SK-N-MC (cell line): Measurements from ENCODE around the gene ENG.
"Not testable (repeated sequence)": the region's sequence is repeated elsewhere in the genome, so short reads cannot be mapped to it uniquely, and the experiment has no call there.

ENCODE experiments used
- DNase-seq: peaks from one replicate; pipeline ENCODE4 v3.0.0-alpha.2; 2011; ENCODE audit warnings: low read depth, low spot score
- H3K27ac ChIP-seq: fragments of 200-600 bp; sonication (generic); 2 replicates; pipeline ENCODE4 v1.5.1; 2016; ENCODE audit warnings: mixed run types
- H3K36me3 ChIP-seq: fragments of 200-600 bp; sonication (generic); 2 replicates; pipeline ENCODE4 v1.6.1; 2017; ENCODE audit warnings: antibody characterized with exemption, low read length, mixed read lengths; ENCODE audit not compliant: insufficient read depth
- H3K4me3 ChIP-seq: fragments of 200-600 bp; sonication (generic); 2 replicates; pipeline ENCODE4 v1.5.1; 2016
- H3K9ac ChIP-seq: fragments of 200-600 bp; sonication (generic); 2 replicates; pipeline ENCODE4 v1.8.0; 2017; ENCODE audit warnings: mixed run types, mixed read lengths; ENCODE audit not compliant: insufficient read length
- H3K9me3 ChIP-seq: fragments of 200-600 bp; sonication (generic); 2 replicates; pipeline ENCODE4 v1.6.1; 2017; ENCODE audit warnings: low read depth, mild to moderate bottlenecking, antibody characterized with exemption, low read length, moderate library complexity, mixed read lengths
- EZH2 ChIP-seq: fragments of 200-600 bp; sonication (generic); IDR thresholded peaks from one replicate; pipeline ENCODE4 v1.6.1; 2017; ENCODE audit warnings: antibody characterized with exemption
- FOXP2 ChIP-seq: optimal IDR thresholded peaks from 2 replicates; pipeline ENCODE3; 2011; ENCODE audit warnings: mild to moderate bottlenecking, moderate library complexity; ENCODE audit not compliant: insufficient read depth; ENCODE audit errors: extremely low read length, control extremely low read depth
- POLR2AphosphoS5 ChIP-seq: IDR thresholded peaks from 2 replicates; pipeline ENCODE4 v1.6.1; 2012; ENCODE audit warnings: mild to moderate bottlenecking, low read depth, low read length, borderline replicate concordance

ENG gene

DNA sequence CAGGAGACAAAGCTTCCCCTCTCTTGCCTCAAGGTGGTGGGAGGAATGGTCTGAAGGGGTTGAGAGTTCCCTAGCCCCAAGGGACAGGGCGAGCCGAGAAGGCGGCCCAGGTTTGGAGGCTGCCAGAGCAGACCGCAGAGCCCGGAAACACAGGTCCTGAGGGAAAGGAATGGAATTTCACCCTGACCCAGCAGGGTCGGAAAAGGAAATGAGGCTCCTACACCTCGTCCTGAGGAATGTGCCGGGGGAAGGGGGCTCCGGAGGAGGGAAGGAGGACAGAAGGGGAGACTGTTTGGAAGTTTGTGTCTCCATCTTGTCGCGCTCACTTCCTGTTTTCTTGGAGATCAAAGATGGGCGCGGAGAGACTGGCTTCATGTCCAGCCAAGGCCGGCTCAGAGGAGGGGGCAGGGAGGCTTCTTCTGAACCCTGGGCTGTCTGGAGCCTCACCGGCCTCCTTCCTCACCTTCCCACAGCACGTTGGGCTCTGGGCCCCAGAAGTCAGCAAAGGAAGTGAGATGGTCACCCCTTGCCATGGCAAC is 9.6 kb downstream of the ENG start:
- H3K4me3 ChIP-seq, result no peak overlapping the region
- DNase-seq, result no peak
- H3K9me3 ChIP-seq, result no peaks in the 10 kb centered on the region
- no peak overlapping the region for H3K27ac ChIP-seq
- peaks cover 8% of the 10 kb centered on the region for H3K36me3 ChIP-seq
- TF ChIP-seq EZH2 (no peak), POLR2AphosphoS5 (no peak), FOXP2 (no peak)
- no peak overlapping the region for H3K9ac ChIP-seq

DNA sequence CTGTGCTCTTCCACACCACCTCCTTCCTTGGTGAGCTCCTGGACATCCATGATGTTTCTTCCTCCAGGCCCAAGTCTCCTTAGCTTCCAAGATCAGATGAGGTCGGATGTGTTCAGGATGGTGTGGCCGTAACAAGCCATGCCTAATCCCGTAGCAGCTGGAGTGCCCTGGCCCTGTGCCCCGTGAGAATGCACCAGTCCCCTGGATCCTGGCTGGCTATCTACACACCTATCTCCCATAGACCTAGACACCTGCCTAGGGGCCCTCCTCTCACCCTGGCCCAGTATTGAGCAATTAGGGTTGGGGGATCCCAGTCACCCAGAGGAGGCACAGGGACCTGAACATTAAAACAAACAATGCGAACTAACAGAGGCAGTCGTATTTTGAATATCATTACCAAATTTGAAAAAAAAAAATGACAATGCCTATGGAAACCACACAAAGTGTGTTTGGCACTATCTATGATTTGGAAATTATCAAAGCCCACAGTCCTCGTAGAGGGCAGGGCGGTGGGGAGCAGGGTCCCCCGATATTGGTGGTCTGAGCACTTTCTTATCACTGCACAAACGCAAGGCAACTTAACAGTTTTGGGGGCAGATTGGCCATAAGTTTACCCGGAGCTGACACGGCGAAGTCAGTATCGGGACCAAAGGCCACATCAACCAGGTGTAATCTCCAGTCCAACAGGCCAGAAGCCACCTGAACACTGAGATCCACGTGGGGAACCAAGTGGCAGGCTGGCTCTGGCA is 13.2 kb downstream of the ENG start:
- no peak overlapping the region for H3K27ac ChIP-seq
- H3K9ac ChIP-seq, result no peak overlapping the region

DNA sequence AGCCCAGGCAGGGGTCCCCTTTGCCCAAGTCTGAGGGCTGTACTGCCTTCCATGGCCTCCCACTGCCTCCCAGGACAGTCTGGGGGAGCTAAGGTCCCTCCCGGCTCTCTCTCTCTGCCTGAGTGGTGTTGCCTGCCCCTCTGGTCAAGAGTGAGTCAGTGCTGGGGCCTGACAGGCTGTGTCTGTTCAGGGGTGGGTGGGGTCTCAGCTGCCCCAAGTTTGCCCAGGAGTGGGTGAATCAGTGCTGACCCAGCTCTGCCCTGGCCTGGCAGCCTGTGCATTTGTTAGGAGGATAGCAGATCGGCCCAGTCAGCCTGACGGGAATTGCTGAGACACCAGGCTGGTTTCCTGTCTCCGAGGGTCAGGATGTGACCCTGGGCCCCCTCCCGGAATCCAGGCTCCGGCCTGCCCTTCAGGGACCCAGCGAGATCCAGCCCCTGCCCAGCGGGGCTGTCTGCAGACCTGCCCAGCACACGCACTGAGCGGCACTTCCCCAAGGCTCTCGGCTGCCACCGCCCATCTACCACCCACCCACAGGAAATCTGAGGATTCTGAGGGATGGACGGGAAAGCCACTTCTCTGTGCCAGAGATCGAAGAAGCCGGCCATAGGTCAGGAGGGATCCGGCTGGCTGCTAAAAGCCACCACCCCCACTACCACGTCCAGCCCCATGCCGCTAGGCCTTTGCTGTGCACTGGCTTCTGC is 15.9 kb downstream of the ENG start:
- Histone ChIP-seq H3K9me3 (no peaks in the 10 kb centered on the region), H3K36me3 (no peaks in the 10 kb centered on the region; the same call in 1 of the 2 replicates), H3K4me3 (no peak overlapping the region), H3K9ac (no peak overlapping the region), H3K27ac (no peak overlapping the region)
- DNase-seq, result no peak
- TF ChIP-seq EZH2 (no peak), FOXP2 (no peak), POLR2AphosphoS5 (no peak)

More for the DNA sequence above, 13.2 kb downstream of the ENG start:
- DNase-seq, result no peak
- no peaks in the 10 kb centered on the region for H3K9me3 ChIP-seq
- H3K36me3 ChIP-seq, result no peaks in the 10 kb centered on the region; the same call in 1 of the 2 replicates
- H3K4me3 ChIP-seq, result no peak overlapping the region
- TF ChIP-seq EZH2, result no peak
- TF ChIP-seq FOXP2, result no peak
- TF ChIP-seq POLR2AphosphoS5, result no peak

DNA sequence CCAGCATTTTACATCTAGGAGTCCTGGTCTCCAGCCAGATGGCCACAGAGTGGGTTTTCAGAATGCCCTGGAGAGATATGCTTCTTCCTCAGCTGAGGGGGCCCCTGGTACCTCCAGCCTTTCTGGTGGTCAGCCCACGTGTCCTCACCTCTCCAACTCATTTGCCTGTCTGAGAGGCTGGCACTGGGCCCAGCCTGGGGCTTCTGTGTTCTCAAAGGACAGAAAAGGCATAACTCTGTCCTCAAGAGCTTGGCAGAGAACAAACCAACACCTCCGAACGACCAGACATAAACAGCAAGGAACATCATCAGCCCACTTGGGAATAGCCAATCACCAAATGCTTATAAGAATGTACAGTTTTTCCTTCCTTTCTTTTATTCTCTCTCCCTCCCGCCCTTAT is 17.1 kb downstream of the ENG start:
- H3K36me3 ChIP-seq, result no peaks in the 10 kb centered on the region
- H3K9ac ChIP-seq, result no peak overlapping the region
- no peak for TF ChIP-seq FOXP2
- no peak for TF ChIP-seq EZH2
- no peak for TF ChIP-seq POLR2AphosphoS5
- no peak overlapping the region for H3K4me3 ChIP-seq
- no peak overlapping the region for H3K27ac ChIP-seq
- H3K9me3 ChIP-seq, result no peaks in the 10 kb centered on the region
- DNase-seq, result no peak

DNA sequence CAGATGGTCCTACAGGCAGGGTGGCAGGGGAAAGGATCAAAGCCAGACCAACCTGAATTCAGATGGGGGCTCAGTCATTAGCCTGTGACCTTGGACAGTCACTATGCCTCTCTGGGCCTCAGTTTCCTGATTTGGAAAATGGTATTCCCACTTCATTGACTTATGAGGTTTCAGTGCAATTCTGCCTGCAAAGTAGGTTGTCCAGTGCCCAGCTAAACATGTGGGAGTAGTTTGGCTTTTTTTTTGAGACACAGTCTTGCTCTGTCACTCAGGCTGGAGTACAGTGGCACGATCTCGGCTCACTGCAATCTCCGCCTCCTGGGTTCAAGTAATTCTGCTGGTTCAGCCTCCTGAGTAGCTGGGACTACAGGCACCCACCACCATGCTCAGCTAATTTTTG is 17.9 kb downstream of the ENG start:
- H3K27ac ChIP-seq, H3K9me3 ChIP-seq, H3K9ac ChIP-seq, DNase-seq, H3K36me3 ChIP-seq, H3K4me3 ChIP-seq: not testable (repeated sequence)

DNA sequence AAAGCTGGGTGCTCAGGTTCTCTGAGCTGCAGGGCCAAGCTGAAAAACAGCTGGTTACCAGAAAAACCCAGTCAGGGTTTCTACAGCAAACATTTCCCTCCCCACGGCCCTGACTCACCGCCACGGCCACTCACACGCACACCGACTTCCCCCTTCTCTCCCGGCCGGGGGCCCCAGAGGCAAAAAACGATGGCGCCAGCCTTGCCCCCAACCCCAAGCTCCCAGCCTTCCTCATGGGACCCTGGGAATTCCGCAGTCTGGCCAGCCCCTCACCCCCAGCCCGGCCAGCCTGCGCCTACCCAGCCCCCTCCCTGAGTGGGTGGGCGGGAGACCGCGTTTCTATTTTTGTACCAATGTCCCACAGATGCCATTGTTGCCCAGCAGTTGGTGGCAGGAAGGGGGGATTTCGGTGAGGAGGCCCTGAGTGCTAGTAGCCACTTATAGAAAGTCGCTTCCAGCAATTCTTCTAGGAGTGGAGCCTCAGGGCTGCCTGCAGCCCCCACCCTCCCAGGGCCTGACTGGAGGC is 18.4 kb downstream of the ENG start:
- H3K27ac ChIP-seq, result no peak overlapping the region
- no peak overlapping the region for H3K9ac ChIP-seq
- H3K9me3 ChIP-seq, result no peaks in the 10 kb centered on the region
- H3K36me3 ChIP-seq, result no peaks in the 10 kb centered on the region
- DNase-seq, result no peak
- no peak overlapping the region for H3K4me3 ChIP-seq
- TF ChIP-seq FOXP2, result no peak
- no peak for TF ChIP-seq EZH2
- no peak for TF ChIP-seq POLR2AphosphoS5

- H3K36me3 ChIP-seq, result no peaks in the 10 kb centered on the region; the same call in 1 of the 2 replicates
- no peak for DNase-seq
- no peak for TF ChIP-seq EZH2
- no peak for TF ChIP-seq POLR2AphosphoS5
- no peak for TF ChIP-seq FOXP2
- no peak overlapping the region for H3K4me3 ChIP-seq
- no peak overlapping the region for H3K9ac ChIP-seq
- no peak overlapping the region; the same call in 1 of the 2 replicates for H3K27ac ChIP-seq
- H3K9me3 ChIP-seq, result no peaks in the 10 kb centered on the region
These were observed 20.9 kb downstream of the ENG start for GRCh38 chr9:127833555-127833954.

- H3K36me3 ChIP-seq, result no peaks in the 10 kb centered on the region; the same call in 1 of the 2 replicates
- H3K9me3 ChIP-seq, result no peaks in the 10 kb centered on the region
- no peak overlapping the region for H3K27ac ChIP-seq
- DNase-seq, result no peak
- H3K9ac ChIP-seq, result no peak overlapping the region
- H3K4me3 ChIP-seq, result no peak overlapping the region
- TF ChIP-seq POLR2AphosphoS5, result no peak
- no peak for TF ChIP-seq EZH2
- TF ChIP-seq FOXP2, result no peak
These were observed 22.2 kb downstream of the ENG start for GRCh38 chr9:127832248-127832647.
